Astrocyte of the spinal cord (primary cell): Measurements from ENCODE around the gene IFITM5.

ENCODE experiments used
- DNase-seq: peaks from one replicate; pipeline ENCODE4 v3.0.0; 2011; ENCODE audit warnings: low read depth, low spot score
- H3K4me3 ChIP-seq: 2 replicates; pipeline ENCODE4 v1.5.1; 2011; ENCODE audit warnings: low read depth, mild to moderate bottlenecking, low read length, moderate library complexity
- in situ Hi-C: cut with HindIII; loops from 2 replicates; pipeline ENCODE4 v1.10.0; 2017; ENCODE audit warnings: low sequenced_read_pairs
- TF ChIP-seq, protein P1 (sequence below): IDR thresholded peaks from 2 replicates; pipeline ENCODE4 v1.5.1; 2012; ENCODE audit warnings: low read depth, mild to moderate bottlenecking, low read length, inconsistent platforms

Gene IFITM5

GRCh38 chr11:284105-285020 lies 15.0 kb downstream of the IFITM5 start:
- H3K4me3 ChIP-seq: no peak overlapping the region
- TF ChIP-seq, protein P1, sequence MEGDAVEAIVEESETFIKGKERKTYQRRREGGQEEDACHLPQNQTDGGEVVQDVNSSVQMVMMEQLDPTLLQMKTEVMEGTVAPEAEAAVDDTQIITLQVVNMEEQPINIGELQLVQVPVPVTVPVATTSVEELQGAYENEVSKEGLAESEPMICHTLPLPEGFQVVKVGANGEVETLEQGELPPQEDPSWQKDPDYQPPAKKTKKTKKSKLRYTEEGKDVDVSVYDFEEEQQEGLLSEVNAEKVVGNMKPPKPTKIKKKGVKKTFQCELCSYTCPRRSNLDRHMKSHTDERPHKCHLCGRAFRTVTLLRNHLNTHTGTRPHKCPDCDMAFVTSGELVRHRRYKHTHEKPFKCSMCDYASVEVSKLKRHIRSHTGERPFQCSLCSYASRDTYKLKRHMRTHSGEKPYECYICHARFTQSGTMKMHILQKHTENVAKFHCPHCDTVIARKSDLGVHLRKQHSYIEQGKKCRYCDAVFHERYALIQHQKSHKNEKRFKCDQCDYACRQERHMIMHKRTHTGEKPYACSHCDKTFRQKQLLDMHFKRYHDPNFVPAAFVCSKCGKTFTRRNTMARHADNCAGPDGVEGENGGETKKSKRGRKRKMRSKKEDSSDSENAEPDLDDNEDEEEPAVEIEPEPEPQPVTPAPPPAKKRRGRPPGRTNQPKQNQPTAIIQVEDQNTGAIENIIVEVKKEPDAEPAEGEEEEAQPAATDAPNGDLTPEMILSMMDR: no peak
- in situ Hi-C loops: no loop called here
- DNase-seq: no peak

DNA sequence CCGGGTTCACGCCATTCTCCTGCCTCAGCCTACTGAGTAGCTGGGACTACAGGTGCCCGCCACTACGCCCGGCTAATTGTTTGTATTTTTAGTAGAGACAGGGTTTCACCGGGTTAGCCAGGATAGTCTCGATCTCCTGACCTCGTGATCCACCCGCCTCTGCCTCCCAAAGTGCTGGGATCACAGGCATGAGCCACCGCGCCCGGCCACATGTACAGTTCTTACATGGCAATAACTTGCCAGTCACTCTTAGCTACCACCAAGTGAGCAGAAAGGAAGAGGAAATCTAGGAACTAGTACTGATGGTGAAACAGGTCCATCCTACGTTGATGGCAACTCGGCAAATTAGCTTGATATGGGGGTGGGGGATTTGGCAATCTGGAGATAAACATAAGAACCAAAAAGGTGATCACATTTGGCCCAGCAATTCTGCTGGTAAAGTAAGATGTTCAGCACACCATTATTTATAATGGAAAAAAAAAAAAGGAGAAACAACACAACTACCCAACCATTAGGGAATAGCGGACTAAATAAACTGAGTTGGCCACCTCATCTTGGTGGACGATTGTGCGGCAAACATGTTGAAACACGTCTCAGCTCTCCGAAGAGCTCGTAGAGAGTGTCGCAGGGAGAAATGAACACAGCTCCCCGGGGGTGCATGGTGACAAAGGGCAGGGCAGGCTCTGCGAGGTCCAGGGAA lies 15.8 kb downstream of the IFITM5 start:
- TF ChIP-seq, protein P1: no peak
- no peak for DNase-seq
- no peak overlapping the region for H3K4me3 ChIP-seq
- in situ Hi-C loops: no loop called here

DNA sequence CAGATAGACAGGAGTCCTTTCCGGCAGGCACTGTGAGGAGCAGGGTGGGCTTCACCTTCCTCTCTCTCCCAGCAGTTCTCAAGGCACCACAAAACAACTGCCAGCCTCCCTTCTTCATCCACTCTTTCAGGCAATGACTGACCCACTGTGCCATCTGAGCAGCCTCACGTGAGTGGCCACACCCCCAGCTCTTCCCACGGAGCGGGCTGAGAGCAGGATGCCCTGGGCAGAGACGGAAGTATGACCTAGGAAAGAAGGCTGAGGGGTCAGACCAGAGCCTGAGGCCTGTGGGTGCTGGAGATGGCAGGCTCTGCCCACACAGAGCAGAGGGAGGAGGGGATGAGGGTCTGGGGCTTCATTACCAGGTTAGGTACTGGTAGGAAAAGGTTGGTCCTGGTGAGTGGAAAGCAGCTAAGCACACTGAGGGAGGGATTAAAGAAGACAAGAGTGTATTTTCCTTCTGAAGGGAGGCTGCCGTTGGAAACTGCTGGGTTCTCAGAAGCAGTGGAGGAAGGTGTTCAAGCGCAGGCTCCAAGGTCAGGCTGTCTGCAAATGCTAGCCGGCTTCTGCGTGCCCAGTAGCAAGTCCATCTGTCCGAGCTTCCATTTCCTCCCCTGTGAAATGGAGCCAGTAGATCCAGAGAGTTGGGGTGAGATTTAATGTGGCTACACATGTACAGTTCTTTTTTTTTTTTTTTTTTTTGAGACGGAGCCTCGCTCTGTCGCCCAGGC lies 16.5 kb downstream of the IFITM5 start:
- no peak for DNase-seq

DNA sequence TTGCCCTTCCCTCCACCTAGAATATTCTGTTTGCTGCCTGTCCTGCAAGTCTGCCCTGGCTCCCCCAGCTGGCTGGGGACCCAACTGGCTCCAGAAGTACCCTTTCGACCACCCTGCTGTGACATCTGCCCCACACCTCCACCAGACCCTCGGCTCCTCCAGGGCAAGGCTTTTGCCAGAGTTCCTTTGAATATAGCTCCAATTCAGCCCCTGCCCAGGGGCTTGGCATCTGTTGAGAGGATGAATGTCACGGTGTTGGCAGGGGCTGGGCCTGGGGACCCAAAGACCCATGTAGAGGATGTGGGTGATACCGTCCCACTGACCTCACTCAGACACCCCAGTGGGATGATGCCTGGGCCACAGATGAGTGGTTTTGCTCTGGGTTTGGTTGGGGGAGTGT lies 17.2 kb downstream of the IFITM5 start:
- TF ChIP-seq, protein P1: no peak
- DNase-seq: no peak
- in situ Hi-C loops: no loop called here

More for the DNA sequence above, 16.5 kb downstream of the IFITM5 start:
- in situ Hi-C loops: no loop called here
- TF ChIP-seq, protein P1: no peak
- H3K4me3 ChIP-seq: no peak overlapping the region

DNA sequence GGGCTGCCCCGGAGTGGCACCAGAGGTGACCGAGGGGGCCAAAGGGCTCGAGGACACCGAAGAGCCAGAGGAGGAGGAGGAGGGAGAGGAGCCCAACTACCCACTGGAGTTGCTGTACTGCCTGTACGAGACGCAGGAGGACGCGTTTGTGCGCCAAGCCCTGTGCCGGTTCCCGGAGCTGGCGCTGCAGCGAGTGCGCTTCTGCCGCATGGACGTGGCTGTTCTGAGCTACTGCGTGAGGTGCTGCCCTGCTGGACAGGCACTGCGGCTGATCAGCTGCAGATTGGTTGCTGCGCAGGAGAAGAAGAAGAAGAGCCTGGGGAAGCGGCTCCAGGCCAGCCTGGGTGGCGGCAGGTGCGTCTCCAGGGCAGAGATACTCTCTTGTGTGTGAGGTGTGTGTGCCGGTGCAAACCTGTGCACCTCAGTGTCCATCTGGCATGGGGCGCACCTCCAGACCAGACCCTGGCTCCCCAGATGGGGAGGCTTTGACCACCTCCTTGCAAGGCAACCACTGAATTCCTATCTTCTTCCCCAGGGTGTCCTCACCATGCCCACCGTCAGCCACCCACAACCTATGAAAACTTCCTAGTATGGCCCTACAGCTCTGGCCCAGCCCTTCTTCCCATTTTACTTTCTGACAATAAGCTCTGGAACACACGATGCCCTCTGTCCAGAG lies 17.7 kb downstream of the IFITM5 start:
- TF ChIP-seq, protein P1: no peak
- no peak overlapping the region for H3K4me3 ChIP-seq
- in situ Hi-C loops: no loop called here
- no peak for DNase-seq

More for the DNA sequence above, 17.2 kb downstream of the IFITM5 start:
- no peak overlapping the region for H3K4me3 ChIP-seq
